GM19238 (cell line): Measurements from ENCODE around the gene SZRD1.
A peak's percentile ranks its signal among the peaks of the same experiment; 100 is the strongest.

Experiments
- DNase-seq: peaks from one replicate; pipeline ENCODE4 v3.0.0; 2011; ENCODE audit warnings: low spot score; ENCODE audit not compliant: insufficient read length

The SZRD1 gene

GRCh38 chr1:16436946-16437474 lies 70.0 kb downstream of the SZRD1 start, which contains the start of gene SPATA21:
TSS of gene SPATA21 (minus strand) at chr1:16437424. CDS start at chr1:16431371, 6,053 bp downstream.
- no peak for DNase-seq

GRCh38 chr1:16438516-16438915 lies 71.5 kb downstream of the SZRD1 start:
- DNase-seq, result no peak

GRCh38 chr1:16438924-16439323 lies 71.9 kb downstream of the SZRD1 start:
- no peak for DNase-seq

GRCh38 chr1:16440131-16440469 lies 73.1 kb downstream of the SZRD1 start:
- DNase-seq, result no peak

GRCh38 chr1:16440470-16441281 lies 73.6 kb downstream of the SZRD1 start, which contains the start of gene NECAP2:
TSS of gene NECAP2 (plus strand) at chr1:16440724. CDS start at chr1:16440762, 38 bp downstream.
- DNase-seq, result peak; percentile 95

- no peak for DNase-seq
Measured at GRCh38 chr1:16441282-16441665, 74.2 kb downstream of the SZRD1 start.

DNA sequence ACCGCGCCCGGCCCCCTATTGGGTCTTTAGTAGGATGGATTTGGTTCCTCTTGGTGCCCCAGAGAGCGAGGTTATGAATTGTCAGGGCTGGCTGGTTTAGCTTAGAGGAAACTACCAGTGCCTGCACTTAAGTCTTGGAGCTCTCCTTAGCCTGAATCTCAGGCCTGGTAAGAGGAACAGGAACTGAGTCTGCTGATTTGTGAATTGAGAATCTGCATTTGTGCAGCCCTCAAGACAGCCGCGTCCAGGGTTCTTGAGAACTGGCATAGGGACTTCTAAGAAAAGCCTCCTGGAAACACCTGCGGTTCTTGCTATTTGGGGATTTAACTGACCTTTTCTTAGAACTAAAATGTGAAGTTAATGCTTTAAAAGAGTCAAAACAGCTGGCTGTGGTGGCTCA lies 75.2 kb downstream of the SZRD1 start:
- DNase-seq, result no peak

GRCh38 chr1:16442941-16443340 lies 75.9 kb downstream of the SZRD1 start:
- DNase-seq, result no peak

GRCh38 chr1:16443975-16444770 lies 77.1 kb downstream of the SZRD1 start:
- DNase-seq, result no peak

- no peak for DNase-seq
Measured at GRCh38 chr1:16445052-16445451, 78.0 kb downstream of the SZRD1 start.

- no peak for DNase-seq
Measured at GRCh38 chr1:16446116-16446515, 79.1 kb downstream of the SZRD1 start.

DNA sequence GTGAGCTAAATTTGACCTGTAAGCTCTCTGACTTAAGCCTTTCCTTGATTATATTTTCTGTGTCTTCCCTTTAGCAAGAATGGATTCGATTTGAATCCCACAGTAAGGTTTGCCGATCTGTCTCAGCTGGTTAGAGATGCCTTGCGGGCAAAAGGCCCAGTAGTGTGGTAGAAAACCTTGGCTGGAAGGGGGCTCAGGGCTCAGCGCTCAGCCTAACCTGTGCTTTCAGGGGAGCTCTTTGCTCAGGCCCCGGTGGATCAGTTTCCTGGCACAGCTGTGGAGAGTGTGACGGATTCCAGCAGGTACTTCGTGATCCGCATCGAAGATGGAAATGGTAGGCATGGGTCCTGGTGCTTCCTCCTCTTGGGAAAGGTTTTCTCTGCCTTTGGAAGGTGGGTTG lies 80.6 kb downstream of the SZRD1 start:
- no peak for DNase-seq
